A549 (cell line): ENCODE measurements around the gene BNC1. TPM values are rescaled to one million over a fixed set of nuclear protein-coding genes. Genes with fewer than 3 reads are reported as not detected.
"Not testable (repeated sequence)": the region's sequence is repeated elsewhere in the genome, so short reads cannot be mapped to it uniquely, and the experiment has no call there.

Source experiments
- ATAC-seq, 2 experiments: fragments of 200-7000 bp in 1 of 2; fragments of >200 bp in 1 of 2; cut with Nextera tagmentation in 1 of 2; cut with Tn5 transposase in 1 of 2; 3 replicates each; pipeline versions ENCODE4 v1.8.0 to v1.9.1; 2018 to 2020; ENCODE audit warnings: mild to moderate bottlenecking in 1 of 2, moderate library complexity in 1 of 2
- CTCF ChIA-PET: fragments of 300-600 bp; sonication (Branson Sonifier 250); formaldehyde crosslinking; extraction: SDS; loops from one replicate; lab custom pipeline; 2021; ENCODE audit warnings: antibody characterized with exemption, inconsistent platforms; lab: Yijun Ruan, JAX
- POLR2A ChIA-PET: fragments of 350-600 bp; formaldehyde crosslinking; extraction: SDS; loops from one replicate; lab custom pipeline; 2021; ENCODE audit warnings: antibody characterized with exemption, inconsistent platforms; lab: Yijun Ruan, JAX
- DNase-seq, 2 experiments: peaks; one replicate each; pipeline versions ENCODE4 v3.0.0 to v3.0.0-alpha.2; 2011 to 2016; ENCODE audit warnings: low read depth in 1 of 2, low spot score in 1 of 2
- FAIRE-seq: peaks from 2 replicates; lab custom pipeline; 2011; peaks lifted over from hg19 to GRCh38; lab: Jason Lieb, UNC
- H3K27ac ChIP-seq, 2 experiments: fragments of >200 bp; sonication (Bioruptor Twin); formaldehyde crosslinking; 3 replicates each; pipeline ENCODE4 v1.5.1; 2016 to 2017
- H3K4me1 ChIP-seq: fragments of >200 bp; sonication (Bioruptor Twin); formaldehyde crosslinking; 3 replicates; pipeline ENCODE4 v1.6.1; 2016
- H3K4me2 ChIP-seq: fragments of >200 bp; sonication (Bioruptor Twin); formaldehyde crosslinking; 3 replicates; pipeline ENCODE4 v1.6.1; 2016
- H3K4me3 ChIP-seq: fragments of >200 bp; sonication (Bioruptor Twin); formaldehyde crosslinking; 3 replicates; pipeline ENCODE4 v1.5.1; 2016
- H3K9me3 ChIP-seq: fragments of >200 bp; sonication (Bioruptor Twin); formaldehyde crosslinking; 3 replicates; pipeline ENCODE4 v1.6.1; 2016
- CBX2 ChIP-seq: fragments of 200-600 bp; sonication (generic); IDR thresholded peaks from 2 replicates; pipeline ENCODE4 v1.6.1; 2016; ENCODE audit warnings: low read depth, mild to moderate bottlenecking, borderline replicate concordance
- CEBPB ChIP-seq, 2 experiments: fragments of >200 bp in 1 of 2; sonication (Bioruptor Twin) in 1 of 2; formaldehyde crosslinking in 1 of 2; IDR thresholded peaks; 2 replicates each; pipeline ENCODE4 v1.6.1; 2012 to 2016
- ELK1 ChIP-seq: fragments of 150-350 bp; IDR thresholded peaks from 2 replicates; pipeline ENCODE4 v1.6.1; 2014; ENCODE audit warnings: low read depth, mild to moderate bottlenecking, low read length
- ESRRA ChIP-seq: fragments of 150-350 bp; IDR thresholded peaks from 2 replicates; pipeline ENCODE4 v1.6.1; 2014; ENCODE audit warnings: mild to moderate bottlenecking, low read length, borderline replicate concordance
- FOSL2 ChIP-seq, 2 experiments: fragments of 450-650 bp in 1 of 2; fragments of >200 bp in 1 of 2; sonication (Bioruptor Twin) in 1 of 2; formaldehyde crosslinking; IDR thresholded peaks; 2 replicates each; pipeline versions ENCODE4 v1.5.0 to v1.6.1; 2016 to 2020; ENCODE audit warnings: mild to moderate bottlenecking in 1 of 2, moderate library complexity in 1 of 2
- FOXS1 ChIP-seq: fragments of 250-450 bp; sonication (Bioruptor Pico); IDR thresholded peaks from 2 replicates; pipeline ENCODE4 v1.5.0; 2020; ENCODE audit warnings: mild to moderate bottlenecking, moderate library complexity
- HDAC2 ChIP-seq: fragments of 200-600 bp; sonication (generic); IDR thresholded peaks from 2 replicates; pipeline ENCODE4 v1.6.1; 2016
- HEYL ChIP-seq: fragments of 250-450 bp; sonication (Bioruptor Pico); IDR thresholded peaks from 2 replicates; pipeline ENCODE4 v1.8.0; 2021; ENCODE audit warnings: mild to moderate bottlenecking, moderate library complexity
- HMGXB4 ChIP-seq: fragments of 250-450 bp; sonication (Bioruptor Pico); IDR thresholded peaks from 2 replicates; pipeline ENCODE4 v1.5.0; 2021; ENCODE audit warnings: mild to moderate bottlenecking, moderate library complexity, borderline replicate concordance
- HOXB13 ChIP-seq: fragments of 250-450 bp; sonication (Bioruptor Pico); IDR thresholded peaks from 2 replicates; pipeline ENCODE4 v1.5.0; 2020; ENCODE audit warnings: low read depth, mild to moderate bottlenecking, moderate library complexity
- KDM5A ChIP-seq: fragments of 200-600 bp; sonication (generic); IDR thresholded peaks from 2 replicates; pipeline ENCODE4 v1.6.1; 2016; ENCODE audit warnings: antibody characterized with exemption, mild to moderate bottlenecking
- MAFK ChIP-seq: fragments of 450-650 bp; IDR thresholded peaks from 2 replicates; pipeline ENCODE4 v1.6.1; 2014; ENCODE audit not compliant: partially characterized antibody
- MYC ChIP-seq: IDR thresholded peaks from 2 replicates; pipeline ENCODE4 v1.6.1; 2012; ENCODE audit warnings: mild to moderate bottlenecking, inconsistent platforms, low read length, improper control_type of control experiment, borderline replicate concordance
- NFE2L2 ChIP-seq: fragments of 150-350 bp; conservative IDR thresholded peaks from 2 replicates; pipeline ENCODE4 v1.6.1; 2014; ENCODE audit warnings: low read length
- NPAS2 ChIP-seq: fragments of 250-450 bp; sonication (Bioruptor Pico); IDR thresholded peaks from 2 replicates; pipeline ENCODE4 v1.8.0; 2022; ENCODE audit warnings: mild to moderate bottlenecking, moderate library complexity, borderline replicate concordance
- NR3C1 ChIP-seq: fragments of >200 bp; sonication (Bioruptor Twin); formaldehyde crosslinking; IDR thresholded peaks from 3 replicates; pipeline ENCODE4 v1.6.1; 2017
- POLR2AphosphoS2 ChIP-seq: conservative IDR thresholded peaks from 2 replicates; pipeline ENCODE4 v1.6.1; 2012; ENCODE audit warnings: low read length, improper control_type of control experiment, inconsistent platforms
- RAD21 ChIP-seq, 2 experiments: fragments of >200 bp in 1 of 2; sonication (Bioruptor Twin) in 1 of 2; formaldehyde crosslinking in 1 of 2; IDR thresholded peaks in 1 of 2; conservative IDR thresholded peaks in 1 of 2; 2 replicates in 1 of 2; 3 replicates in 1 of 2; pipeline ENCODE4 v1.6.1; 2012 to 2018; ENCODE audit warnings: inconsistent platforms in 1 of 2
- RNF2 ChIP-seq: fragments of 200-600 bp; sonication (generic); IDR thresholded peaks from 2 replicates; pipeline ENCODE4 v1.6.1; 2016; ENCODE audit warnings: low read depth, mild to moderate bottlenecking, antibody characterized with exemption, moderate library complexity, borderline replicate concordance
- TFCP2L1 ChIP-seq: fragments of 250-450 bp; sonication (Bioruptor Pico); IDR thresholded peaks from 2 replicates; pipeline ENCODE4 v1.5.0; 2021; ENCODE audit warnings: mild to moderate bottlenecking
- ZNF302 ChIP-seq: fragments of 250-450 bp; sonication (Bioruptor Pico); IDR thresholded peaks from 2 replicates; pipeline ENCODE4 v1.9.0; 2021; ENCODE audit warnings: inconsistent platforms, mild to moderate bottlenecking, moderate library complexity
- ZSCAN20 ChIP-seq: fragments of 250-450 bp; sonication (Bioruptor Pico); IDR thresholded peaks from 2 replicates; pipeline ENCODE4 v1.8.0; 2022; ENCODE audit warnings: mild to moderate bottlenecking, moderate library complexity
- WGBS: methylation state at CpG from one replicate; pipeline ENCODE4 v1.1.6; 2017; ENCODE audit errors: missing lambda C conversion rate; 5-methylcytosine and 5-hydroxymethylcytosine counted together
- polyA plus RNA-seq, 4 experiments: library from polyadenylated mRNA; depleted of rRNA in 3 of 4; stranded (reverse); fragments of >200 nt; fragmentation: RNase III in 1 of 4; extraction: RNeasy Plus Mini Kit Qiagen cat#74134 plus additional on column Dnase treatment in 1 of 4; gene quantifications; 2 replicates in 3 of 4; 3 replicates in 1 of 4; pipeline ENCODE4 v1.2.3, GENCODE V29; 2011 to 2017
- TF ChIP-seq, protein P1 (sequence below): IDR thresholded peaks from 2 replicates; pipeline ENCODE4 v1.6.1; 2012; ENCODE audit warnings: low read depth, borderline replicate concordance
- TF ChIP-seq, protein P2 (sequence below): fragments of >200 bp; sonication (Bioruptor Twin); formaldehyde crosslinking; IDR thresholded peaks from 3 replicates; pipeline ENCODE4 v1.5.1; 2016

The BNC1 gene
- polyA plus RNA-seq, 2 of the 4 experiments (the other 2 are of a cell fraction), result 0.22 to 0.44 TPM

- TF ChIP-seq RAD21 (conservative IDR thresholded peaks at IDR 0.05 in 1 of 2, IDR thresholded peaks at IDR 0.05 in 1 of 2), result no peak
- TF ChIP-seq ESRRA, result no peak
- no peak for TF ChIP-seq ELK1
- no peak for TF ChIP-seq KDM5A
- no peak for TF ChIP-seq NFE2L2
- TF ChIP-seq, protein P1, sequence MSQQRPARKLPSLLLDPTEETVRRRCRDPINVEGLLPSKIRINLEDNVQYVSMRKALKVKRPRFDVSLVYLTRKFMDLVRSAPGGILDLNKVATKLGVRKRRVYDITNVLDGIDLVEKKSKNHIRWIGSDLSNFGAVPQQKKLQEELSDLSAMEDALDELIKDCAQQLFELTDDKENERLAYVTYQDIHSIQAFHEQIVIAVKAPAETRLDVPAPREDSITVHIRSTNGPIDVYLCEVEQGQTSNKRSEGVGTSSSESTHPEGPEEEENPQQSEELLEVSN, result no peak
- TF ChIP-seq NPAS2, result no peak
- ChIA-PET POLR2A (no interaction called here), CTCF (no interaction called here)
- peak; percentile 47 to 62; a peak in 4 of 6 replicates for ATAC-seq
- H3K9me3 ChIP-seq, result no peaks in the 10 kb centered on the region
- H3K4me2 ChIP-seq, result peak overlapping the region; percentile 39; the same call in 2 of the 3 replicates
- DNase-seq, result peak in 1 of 2 experiments; percentile 16
- peak overlapping the region; percentile 33; the same call in 2 of the 3 replicates for H3K4me3 ChIP-seq
- no peaks in the 10 kb centered on the region for H3K4me1 ChIP-seq
- FAIRE-seq, result no peak
- WGBS, result 39% methylated on average over 9 of the region's 9 CpGs
- 0 out of 6 replicates have a peak overlapping the region, but pooled peaks of 1 of the 2 experiments have one; percentile 3 for H3K27ac ChIP-seq
Measured at GRCh38 chr15:83225449-83225848, 59.0 kb downstream of the BNC1 start.

DNA sequence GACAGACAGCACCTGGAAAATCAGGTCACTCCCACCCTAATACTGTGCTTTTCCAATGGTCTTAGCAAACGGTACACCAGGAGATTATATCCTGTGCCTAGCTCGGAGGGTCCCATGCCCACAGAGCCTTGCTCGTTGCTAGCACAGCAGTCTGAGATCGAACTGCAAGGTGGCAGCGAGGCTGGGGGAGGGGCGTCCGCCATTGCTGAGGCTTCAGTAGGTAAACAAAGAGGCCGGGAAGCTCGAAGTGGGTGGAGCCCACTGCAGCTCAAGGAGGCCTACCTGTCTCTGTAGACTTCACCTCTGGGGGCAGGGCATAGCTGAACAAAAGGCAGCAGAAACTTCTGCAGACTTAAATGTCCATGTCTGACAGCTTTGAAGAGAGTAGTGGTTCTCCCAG lies 62.7 kb downstream of the BNC1 start:
- DNase-seq, POLR2A ChIA-PET, ATAC-seq, H3K9me3 ChIP-seq, H3K4me2 ChIP-seq, H3K4me1 ChIP-seq, CTCF ChIA-PET, FAIRE-seq, H3K27ac ChIP-seq, H3K4me3 ChIP-seq: not testable (repeated sequence)
- 49% methylated on average over 9 of the region's 9 CpGs for WGBS

DNA sequence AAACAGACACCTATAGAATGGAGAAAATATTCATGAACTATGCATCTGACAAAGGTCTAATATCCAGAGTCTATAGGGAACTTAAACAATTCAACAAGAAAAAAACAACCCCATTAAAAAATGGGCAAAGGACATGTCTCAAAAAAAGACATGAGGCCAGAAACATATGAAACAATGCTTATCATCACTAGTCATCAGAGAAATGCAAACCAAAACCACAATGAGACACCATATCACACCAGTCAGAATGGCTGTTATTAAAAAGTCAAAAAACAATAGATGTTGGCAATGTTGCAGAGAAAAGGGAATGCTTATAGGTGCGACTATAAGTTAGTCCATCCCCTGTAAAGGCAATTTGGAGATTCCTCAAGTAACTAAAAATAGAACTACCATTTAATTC lies 65.4 kb downstream of the BNC1 start:
- H3K27ac ChIP-seq, result no peak overlapping the region
- WGBS, result 47% methylated on average over 1 of the region's 1 CpG
- FAIRE-seq (no peak), DNase-seq (no peak), ATAC-seq (no peak)
- TF ChIP-seq MYC, result no peak
- TF ChIP-seq, protein P2, sequence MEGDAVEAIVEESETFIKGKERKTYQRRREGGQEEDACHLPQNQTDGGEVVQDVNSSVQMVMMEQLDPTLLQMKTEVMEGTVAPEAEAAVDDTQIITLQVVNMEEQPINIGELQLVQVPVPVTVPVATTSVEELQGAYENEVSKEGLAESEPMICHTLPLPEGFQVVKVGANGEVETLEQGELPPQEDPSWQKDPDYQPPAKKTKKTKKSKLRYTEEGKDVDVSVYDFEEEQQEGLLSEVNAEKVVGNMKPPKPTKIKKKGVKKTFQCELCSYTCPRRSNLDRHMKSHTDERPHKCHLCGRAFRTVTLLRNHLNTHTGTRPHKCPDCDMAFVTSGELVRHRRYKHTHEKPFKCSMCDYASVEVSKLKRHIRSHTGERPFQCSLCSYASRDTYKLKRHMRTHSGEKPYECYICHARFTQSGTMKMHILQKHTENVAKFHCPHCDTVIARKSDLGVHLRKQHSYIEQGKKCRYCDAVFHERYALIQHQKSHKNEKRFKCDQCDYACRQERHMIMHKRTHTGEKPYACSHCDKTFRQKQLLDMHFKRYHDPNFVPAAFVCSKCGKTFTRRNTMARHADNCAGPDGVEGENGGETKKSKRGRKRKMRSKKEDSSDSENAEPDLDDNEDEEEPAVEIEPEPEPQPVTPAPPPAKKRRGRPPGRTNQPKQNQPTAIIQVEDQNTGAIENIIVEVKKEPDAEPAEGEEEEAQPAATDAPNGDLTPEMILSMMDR, result no peak
- no peak for TF ChIP-seq HOXB13
- no peak for TF ChIP-seq NR3C1
- TF ChIP-seq ZNF302, result no peak
- no peak for TF ChIP-seq MAFK
- no peak for TF ChIP-seq ZSCAN20 (CRISPR knock-in tag)
- no peak for TF ChIP-seq HMGXB4 (CRISPR knock-in tag)
- no peak for TF ChIP-seq POLR2AphosphoS2
- no peak for TF ChIP-seq RAD21 (conservative IDR thresholded peaks at IDR 0.05 in 1 of 2, IDR thresholded peaks at IDR 0.05 in 1 of 2)
- no peak for TF ChIP-seq CBX2
- no peak for TF ChIP-seq RNF2
- TF ChIP-seq, protein P1, result no peak
- TF ChIP-seq FOXS1, result no peak
- TF ChIP-seq ELK1, result no peak
- no peak for TF ChIP-seq HEYL (CRISPR knock-in tag)
- TF ChIP-seq TFCP2L1, result no peak
- TF ChIP-seq HDAC2, result no peak
- TF ChIP-seq CEBPB (IDR thresholded peaks at IDR 0.05), result no peak
- TF ChIP-seq FOSL2 (IDR thresholded peaks at IDR 0.05), result no peak
- TF ChIP-seq FOSL2 (CRISPR knock-in tag; IDR thresholded peaks at IDR 0.05), result no peak
- ChIA-PET POLR2A (no interaction called here), CTCF (no interaction called here)
- no peaks in the 10 kb centered on the region; the same call in 2 of the 3 replicates for H3K9me3 ChIP-seq
- no peaks in the 10 kb centered on the region for H3K4me1 ChIP-seq
- H3K4me2 ChIP-seq, result no peak overlapping the region
- H3K4me3 ChIP-seq, result no peak overlapping the region
